Measurements from ENCODE around the gene IPO4. TPM values are rescaled to one million over a fixed set of nuclear protein-coding genes. Genes with fewer than 3 reads are reported as not detected.
A peak's percentile ranks its signal among the peaks of the same experiment; 100 is the strongest.

IPO4 gene
- total and polyA plus RNA-seq, 2 of the 13 experiments (the other 11 are each of a cell fraction or from before 2014, with no cell fraction given) = 39.0 to 179 TPM

GRCh38 chr14:24195186-24196070, 6.8 kb upstream of the IPO4 start, which contains the start of gene TM9SF1 (continued):
- TF ChIP-seq KLF16 (CRISPR knock-in tag; IDR thresholded peaks at IDR 0.05) (peak; percentile 67 to 99; a peak in 3 of 4 replicates), HCFC1 (IDR thresholded peaks at IDR 0.05; ENCODE audit: low read depth, low read length) (peak; percentile 83), TAF1 (CRISPR knock-in tag; IDR thresholded peaks at IDR 0.05) (peak; percentile 100), EEA1 (CRISPR knock-in tag; IDR thresholded peaks at IDR 0.05; ENCODE audit: borderline replicate concordance) (peak; percentile 99), ATM (IDR thresholded peaks at IDR 0.05; ENCODE audit: borderline replicate concordance) (no peak), NPAS2 (CRISPR knock-in tag; IDR thresholded peaks at IDR 0.05; ENCODE audit: borderline replicate concordance) (0 out of 2 replicates have a peak, but pooled peaks have one; percentile 37), HOXA3 (CRISPR knock-in tag; IDR thresholded peaks at IDR 0.05) (peak; percentile 98), ZSCAN12 (CRISPR knock-in tag; IDR thresholded peaks at IDR 0.05) (peak; percentile 98), MTERF4 (CRISPR knock-in tag; IDR thresholded peaks at IDR 0.05) (peak; percentile 99), ATRX (CRISPR knock-in tag; IDR thresholded peaks at IDR 0.05; ENCODE audit: borderline replicate concordance) (peak; percentile 63; the same call in 1 of the 2 replicates), ZZZ3 (CRISPR knock-in tag; IDR thresholded peaks at IDR 0.05; ENCODE audit: borderline replicate concordance) (peak; percentile 99), TCF12 (IDR thresholded peaks at IDR 0.05) (no peak), TCF12 (CRISPR knock-in tag; IDR thresholded peaks at IDR 0.05) (peak; percentile 81; the same call in 1 of the 2 replicates), MAFG (CRISPR knock-in tag; IDR thresholded peaks at IDR 0.05) (peak; percentile 71; the same call in 1 of the 2 replicates), ZBTB14 (CRISPR knock-in tag; IDR thresholded peaks at IDR 0.05) (peak; percentile 47), ZNF879 (CRISPR knock-in tag; IDR thresholded peaks at IDR 0.05) (peak; percentile 99), ATF7-NPFF (CRISPR knock-in tag; IDR thresholded peaks at IDR 0.05; ENCODE audit: low read depth) (peak; percentile 98), GTF2F1 (IDR thresholded peaks at IDR 0.05; ENCODE audit: low read length) (peak; percentile 82), RORA (CRISPR knock-in tag; IDR thresholded peaks at IDR 0.05) (no peak), RXRA (CRISPR knock-in tag; IDR thresholded peaks at IDR 0.05) (peak; percentile 92)
- TF ChIP-seq, protein P1, sequence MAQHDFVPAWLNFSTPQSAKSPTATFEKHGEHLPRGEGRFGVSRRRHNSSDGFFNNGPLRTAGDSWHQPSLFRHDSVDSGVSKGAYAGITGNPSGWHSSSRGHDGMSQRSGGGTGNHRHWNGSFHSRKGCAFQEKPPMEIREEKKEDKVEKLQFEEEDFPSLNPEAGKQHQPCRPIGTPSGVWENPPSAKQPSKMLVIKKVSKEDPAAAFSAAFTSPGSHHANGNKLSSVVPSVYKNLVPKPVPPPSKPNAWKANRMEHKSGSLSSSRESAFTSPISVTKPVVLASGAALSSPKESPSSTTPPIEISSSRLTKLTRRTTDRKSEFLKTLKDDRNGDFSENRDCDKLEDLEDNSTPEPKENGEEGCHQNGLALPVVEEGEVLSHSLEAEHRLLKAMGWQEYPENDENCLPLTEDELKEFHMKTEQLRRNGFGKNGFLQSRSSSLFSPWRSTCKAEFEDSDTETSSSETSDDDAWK (CRISPR knock-in tag; IDR thresholded peaks at IDR 0.05) = no peak
- TF ChIP-seq, protein P2, sequence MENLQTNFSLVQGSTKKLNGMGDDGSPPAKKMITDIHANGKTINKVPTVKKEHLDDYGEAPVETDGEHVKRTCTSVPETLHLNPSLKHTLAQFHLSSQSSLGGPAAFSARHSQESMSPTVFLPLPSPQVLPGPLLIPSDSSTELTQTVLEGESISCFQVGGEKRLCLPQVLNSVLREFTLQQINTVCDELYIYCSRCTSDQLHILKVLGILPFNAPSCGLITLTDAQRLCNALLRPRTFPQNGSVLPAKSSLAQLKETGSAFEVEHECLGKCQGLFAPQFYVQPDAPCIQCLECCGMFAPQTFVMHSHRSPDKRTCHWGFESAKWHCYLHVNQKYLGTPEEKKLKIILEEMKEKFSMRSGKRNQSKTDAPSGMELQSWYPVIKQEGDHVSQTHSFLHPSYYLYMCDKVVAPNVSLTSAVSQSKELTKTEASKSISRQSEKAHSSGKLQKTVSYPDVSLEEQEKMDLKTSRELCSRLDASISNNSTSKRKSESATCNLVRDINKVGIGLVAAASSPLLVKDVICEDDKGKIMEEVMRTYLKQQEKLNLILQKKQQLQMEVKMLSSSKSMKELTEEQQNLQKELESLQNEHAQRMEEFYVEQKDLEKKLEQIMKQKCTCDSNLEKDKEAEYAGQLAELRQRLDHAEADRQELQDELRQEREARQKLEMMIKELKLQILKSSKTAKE (CRISPR knock-in tag; IDR thresholded peaks at IDR 0.05; ENCODE audit: borderline replicate concordance) = no peak
- TF ChIP-seq, protein P3, sequence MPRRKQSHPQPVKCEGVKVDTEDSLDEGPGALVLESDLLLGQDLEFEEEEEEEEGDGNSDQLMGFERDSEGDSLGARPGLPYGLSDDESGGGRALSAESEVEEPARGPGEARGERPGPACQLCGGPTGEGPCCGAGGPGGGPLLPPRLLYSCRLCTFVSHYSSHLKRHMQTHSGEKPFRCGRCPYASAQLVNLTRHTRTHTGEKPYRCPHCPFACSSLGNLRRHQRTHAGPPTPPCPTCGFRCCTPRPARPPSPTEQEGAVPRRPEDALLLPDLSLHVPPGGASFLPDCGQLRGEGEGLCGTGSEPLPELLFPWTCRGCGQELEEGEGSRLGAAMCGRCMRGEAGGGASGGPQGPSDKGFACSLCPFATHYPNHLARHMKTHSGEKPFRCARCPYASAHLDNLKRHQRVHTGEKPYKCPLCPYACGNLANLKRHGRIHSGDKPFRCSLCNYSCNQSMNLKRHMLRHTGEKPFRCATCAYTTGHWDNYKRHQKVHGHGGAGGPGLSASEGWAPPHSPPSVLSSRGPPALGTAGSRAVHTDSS (CRISPR knock-in tag; conservative IDR thresholded peaks at IDR 0.05) = peak; percentile 20; the same call in 1 of the 2 replicates

All from HepG2 (cell line).